GM12801 (cell line): ENCODE data around the gene TSPAN1.

ENCODE experiments used
- TF ChIP-seq, protein P1 (sequence below): IDR thresholded peaks from one replicate; pipeline ENCODE4 v1.5.1; 2011; ENCODE audit warnings: control low read depth; ENCODE audit not compliant: insufficient read length; ENCODE audit errors: extremely low read depth

Gene TSPAN1

GRCh38 chr1:46210561-46210960, 35.7 kb downstream of the TSPAN1 start:
- TF ChIP-seq, protein P1, sequence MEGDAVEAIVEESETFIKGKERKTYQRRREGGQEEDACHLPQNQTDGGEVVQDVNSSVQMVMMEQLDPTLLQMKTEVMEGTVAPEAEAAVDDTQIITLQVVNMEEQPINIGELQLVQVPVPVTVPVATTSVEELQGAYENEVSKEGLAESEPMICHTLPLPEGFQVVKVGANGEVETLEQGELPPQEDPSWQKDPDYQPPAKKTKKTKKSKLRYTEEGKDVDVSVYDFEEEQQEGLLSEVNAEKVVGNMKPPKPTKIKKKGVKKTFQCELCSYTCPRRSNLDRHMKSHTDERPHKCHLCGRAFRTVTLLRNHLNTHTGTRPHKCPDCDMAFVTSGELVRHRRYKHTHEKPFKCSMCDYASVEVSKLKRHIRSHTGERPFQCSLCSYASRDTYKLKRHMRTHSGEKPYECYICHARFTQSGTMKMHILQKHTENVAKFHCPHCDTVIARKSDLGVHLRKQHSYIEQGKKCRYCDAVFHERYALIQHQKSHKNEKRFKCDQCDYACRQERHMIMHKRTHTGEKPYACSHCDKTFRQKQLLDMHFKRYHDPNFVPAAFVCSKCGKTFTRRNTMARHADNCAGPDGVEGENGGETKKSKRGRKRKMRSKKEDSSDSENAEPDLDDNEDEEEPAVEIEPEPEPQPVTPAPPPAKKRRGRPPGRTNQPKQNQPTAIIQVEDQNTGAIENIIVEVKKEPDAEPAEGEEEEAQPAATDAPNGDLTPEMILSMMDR: no peak

DNA sequence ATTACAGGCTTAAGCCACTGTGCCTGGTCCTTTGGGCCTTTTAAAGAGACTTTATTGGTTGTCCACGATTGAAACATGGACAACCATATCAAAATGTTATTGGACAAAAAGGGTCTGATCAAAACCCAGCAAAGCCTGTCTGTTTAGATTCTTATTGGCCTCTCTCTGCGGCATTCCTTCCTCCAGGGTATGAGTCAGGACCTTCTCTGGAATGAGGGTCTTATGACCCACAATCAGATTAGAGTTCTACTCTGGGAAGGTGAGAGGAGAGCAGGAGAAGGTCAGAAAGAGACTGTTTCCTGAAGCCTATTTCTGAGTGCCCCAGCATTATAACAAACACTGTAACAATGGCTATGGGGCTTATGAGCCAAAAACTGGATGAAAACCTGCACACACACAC, 36.2 kb downstream of the TSPAN1 start:
- TF ChIP-seq, protein P1: no peak

- TF ChIP-seq, protein P1: no peak
Measured at GRCh38 chr1:46215504-46215903, 40.6 kb downstream of the TSPAN1 start.

DNA sequence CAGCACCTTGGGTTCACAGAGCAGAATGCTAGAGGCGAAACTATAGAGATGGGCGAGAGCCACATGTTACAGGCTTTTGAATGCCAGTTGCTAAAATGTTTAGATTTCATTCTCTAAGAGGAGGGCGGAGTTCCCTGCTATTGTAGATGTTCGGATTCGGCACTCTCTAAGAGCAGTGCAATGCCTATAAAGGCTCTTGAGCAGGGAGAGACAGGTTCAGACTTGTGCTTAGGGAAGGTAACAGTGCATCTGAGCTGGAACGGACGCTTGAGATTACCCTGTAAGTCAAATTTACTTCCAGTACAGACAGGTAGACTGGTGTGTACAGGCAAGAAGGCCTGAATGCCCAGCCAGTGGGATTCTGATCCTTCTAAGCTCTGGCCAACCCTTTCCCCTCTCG, 43.6 kb downstream of the TSPAN1 start:
- TF ChIP-seq, protein P1: no peak

- TF ChIP-seq, protein P1: no peak
Measured at GRCh38 chr1:46219551-46220520, 44.9 kb downstream of the TSPAN1 start.

DNA sequence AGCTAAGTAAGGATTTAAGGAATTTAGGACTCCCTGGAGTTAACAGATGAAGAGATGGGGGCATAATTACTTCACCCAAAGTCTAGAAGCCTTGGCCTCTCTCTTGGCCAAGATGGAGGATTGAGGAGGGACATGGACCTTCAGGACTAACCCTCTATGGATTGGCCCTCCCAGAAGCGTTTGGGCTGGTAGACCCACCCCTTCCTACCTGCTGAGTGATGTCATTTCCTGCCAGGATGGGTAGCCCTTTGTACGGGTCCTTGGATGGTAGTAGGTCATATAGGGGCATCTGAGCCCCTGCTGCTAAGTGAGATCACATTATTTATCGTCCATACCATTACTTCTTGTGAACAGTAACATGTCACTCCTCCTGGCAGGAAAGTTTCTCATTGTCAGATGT, 45.9 kb downstream of the TSPAN1 start:
- TF ChIP-seq, protein P1: no peak

GRCh38 chr1:46221749-46222148, 46.9 kb downstream of the TSPAN1 start:
- TF ChIP-seq, protein P1: no peak
